GM19452 (cell line): ENCODE results near the gene MAP3K14.
"Not testable (repeated sequence)": the region's sequence is repeated elsewhere in the genome, so short reads cannot be mapped to it uniquely, and the experiment has no call there.

ENCODE experiments used
- ATAC-seq: cut with Tn5 transposase; IDR thresholded peaks from one replicate; pipeline ENCODE4 v1.9.1; 2021; ENCODE audit not compliant: unreplicated experiment

The MAP3K14 gene

GRCh38 chr17:45261577-45262515, 55.0 kb downstream of the MAP3K14 start, which contains the start of gene SPATA32:
Gene SPATA32, minus strand, starts transcription at chr17:45262094. Its CDS starts 78 bp downstream, at chr17:45262016.
- ATAC-seq: no peak

GRCh38 chr17:45260204-45260783, 56.5 kb downstream of the MAP3K14 start:
- no peak for ATAC-seq

GRCh38 chr17:45258981-45259380, 57.8 kb downstream of the MAP3K14 start:
- ATAC-seq: no peak

GRCh38 chr17:45257115-45257514, 59.7 kb downstream of the MAP3K14 start:
- ATAC-seq: no peak

GRCh38 chr17:45256114-45256966, 60.5 kb downstream of the MAP3K14 start:
- ATAC-seq: no peak

GRCh38 chr17:45255358-45255757, 61.5 kb downstream of the MAP3K14 start:
- ATAC-seq: no peak

- no peak for ATAC-seq
Measured at GRCh38 chr17:45253879-45254278, 62.9 kb downstream of the MAP3K14 start.

- not testable (repeated sequence) for ATAC-seq
Measured at GRCh38 chr17:45253237-45253636, 63.6 kb downstream of the MAP3K14 start.

- no peak for ATAC-seq
Measured at GRCh38 chr17:45251931-45252330, 64.9 kb downstream of the MAP3K14 start.

- peak; percentile 47 for ATAC-seq
Measured at GRCh38 chr17:45248132-45248957, 68.5 kb downstream of the MAP3K14 start.

GRCh38 chr17:45247429-45248131, 69.2 kb downstream of the MAP3K14 start:
- ATAC-seq: peak; percentile 83

GRCh38 chr17:45246861-45247428, 69.9 kb downstream of the MAP3K14 start:
- no peak for ATAC-seq

GRCh38 chr17:45246338-45246737, 70.5 kb downstream of the MAP3K14 start:
- no peak for ATAC-seq

GRCh38 chr17:45244725-45245656, 71.8 kb downstream of the MAP3K14 start:
- ATAC-seq: no peak

- ATAC-seq: no peak
Measured at GRCh38 chr17:45243750-45244149, 73.1 kb downstream of the MAP3K14 start.

GRCh38 chr17:45242029-45242414, 74.8 kb downstream of the MAP3K14 start:
- no peak for ATAC-seq

- no peak for ATAC-seq
Measured at GRCh38 chr17:45241328-45242028, 75.3 kb downstream of the MAP3K14 start.

GRCh38 chr17:45240905-45241327, 75.9 kb downstream of the MAP3K14 start:
- ATAC-seq: no peak
